ENCODE data around the gene CRIP1.

Gene CRIP1

GRCh38 chr14:105502446-105503295, 16.0 kb downstream of the CRIP1 start:
- H3K4me1 ChIP-seq (ENCODE audit: insufficient read depth, low read length, severe bottlenecking), result no peaks in the 10 kb centered on the region
- H3K4me2 ChIP-seq (ENCODE audit: low read length), result no peak overlapping the region
- H3K36me3 ChIP-seq (ENCODE audit: insufficient read depth, low read length), result peaks cover 10% of the 10 kb centered on the region
- no peak overlapping the region for H2AFZ ChIP-seq (ENCODE audit: low read length)
- no peaks in the 10 kb centered on the region for H4K20me1 ChIP-seq (ENCODE audit: insufficient read depth, low read length)
- H3K27ac ChIP-seq (ENCODE audit: low read depth, low read length, poor library complexity, severe bottlenecking), result no peak overlapping the region
- no peaks in the 10 kb centered on the region for H3K9me3 ChIP-seq (ENCODE audit: low read length)
- H3K9ac ChIP-seq (ENCODE audit: low read length), result no peak overlapping the region
- no peaks in the 10 kb centered on the region for H3K79me2 ChIP-seq (ENCODE audit: insufficient read depth, low read length)
- H3K9me2 ChIP-seq (ENCODE audit: low read depth, low read length), result no peaks in the 10 kb centered on the region
- H3K27me3 ChIP-seq (ENCODE audit: insufficient read depth, low read length), result 0 out of 2 replicates have a peak, but pooled peaks cover 5% of the 10 kb centered on the region
- TF ChIP-seq CTCF (IDR thresholded peaks at IDR 0.05; ENCODE audit: low read length), result no peak
- no peak for TF ChIP-seq EZH2 (IDR thresholded peaks at IDR 0.05; ENCODE audit: borderline replicate concordance, low read length)
- no peak overlapping the region for H3K4me3 ChIP-seq (ENCODE audit: low read depth, low read length, poor library complexity, severe bottlenecking)
- H3F3A ChIP-seq (ENCODE audit: insufficient read depth, low read length), result no peaks in the 10 kb centered on the region

GRCh38 chr14:105503296-105503640, 16.6 kb downstream of the CRIP1 start:
- H2AFZ ChIP-seq (ENCODE audit: low read length), result no peak overlapping the region
- no peaks in the 10 kb centered on the region for H4K20me1 ChIP-seq (ENCODE audit: insufficient read depth, low read length)
- no peak overlapping the region for H3K9ac ChIP-seq (ENCODE audit: low read length)
- no peak overlapping the region for H3K27ac ChIP-seq (ENCODE audit: low read depth, low read length, poor library complexity, severe bottlenecking)
- H3K36me3 ChIP-seq (ENCODE audit: insufficient read depth, low read length), result peaks cover 10% of the 10 kb centered on the region
- H3K4me3 ChIP-seq (ENCODE audit: low read depth, low read length, poor library complexity, severe bottlenecking), result no peak overlapping the region
- no peaks in the 10 kb centered on the region for H3K79me2 ChIP-seq (ENCODE audit: insufficient read depth, low read length)
- H3K27me3 ChIP-seq (ENCODE audit: insufficient read depth, low read length), result 0 out of 2 replicates have a peak, but pooled peaks cover 5% of the 10 kb centered on the region
- H3K9me2 ChIP-seq (ENCODE audit: low read depth, low read length), result no peaks in the 10 kb centered on the region
- H3F3A ChIP-seq (ENCODE audit: insufficient read depth, low read length), result no peaks in the 10 kb centered on the region
- TF ChIP-seq EZH2 (IDR thresholded peaks at IDR 0.05; ENCODE audit: borderline replicate concordance, low read length) (no peak), CTCF (IDR thresholded peaks at IDR 0.05; ENCODE audit: low read length) (no peak)
- no peaks in the 10 kb centered on the region for H3K9me3 ChIP-seq (ENCODE audit: low read length)
- no peak overlapping the region for H3K4me2 ChIP-seq (ENCODE audit: low read length)
- H3K4me1 ChIP-seq (ENCODE audit: insufficient read depth, low read length, severe bottlenecking), result no peaks in the 10 kb centered on the region

GRCh38 chr14:105503935-105504692, 17.4 kb downstream of the CRIP1 start:
- 0 out of 2 replicates have a peak, but pooled peaks cover 5% of the 10 kb centered on the region for H3K27me3 ChIP-seq (ENCODE audit: insufficient read depth, low read length)
- no peaks in the 10 kb centered on the region for H3K9me2 ChIP-seq (ENCODE audit: low read depth, low read length)
- H3K79me2 ChIP-seq (ENCODE audit: insufficient read depth, low read length), result no peaks in the 10 kb centered on the region
- no peak overlapping the region for H3K27ac ChIP-seq (ENCODE audit: low read depth, low read length, poor library complexity, severe bottlenecking)
- H3K4me3 ChIP-seq (ENCODE audit: low read depth, low read length, poor library complexity, severe bottlenecking), result no peak overlapping the region
- H3K9ac ChIP-seq (ENCODE audit: low read length), result no peak overlapping the region
- H3K4me1 ChIP-seq (ENCODE audit: insufficient read depth, low read length, severe bottlenecking), result no peaks in the 10 kb centered on the region
- no peaks in the 10 kb centered on the region for H3K9me3 ChIP-seq (ENCODE audit: low read length)
- TF ChIP-seq EZH2 (IDR thresholded peaks at IDR 0.05; ENCODE audit: borderline replicate concordance, low read length) (no peak), CTCF (IDR thresholded peaks at IDR 0.05; ENCODE audit: low read length) (no peak)
- H3K4me2 ChIP-seq (ENCODE audit: low read length), result no peak overlapping the region
- H3K36me3 ChIP-seq (ENCODE audit: insufficient read depth, low read length), result peaks cover 1% of the 10 kb centered on the region
- H2AFZ ChIP-seq (ENCODE audit: low read length), result no peak overlapping the region
- no peaks in the 10 kb centered on the region for H4K20me1 ChIP-seq (ENCODE audit: insufficient read depth, low read length)
- H3F3A ChIP-seq (ENCODE audit: insufficient read depth, low read length), result no peaks in the 10 kb centered on the region
